GM12878 (cell line): ENCODE measurements around the gene FNDC3B. TPM values are rescaled to one million over a fixed set of nuclear protein-coding genes. Genes with fewer than 3 reads are reported as not detected.

ENCODE experiments used
- CBFB ChIP-seq: IDR thresholded peaks from 2 replicates; pipeline ENCODE4 v1.6.1; 2016; ENCODE audit warnings: antibody characterized with exemption, low read depth
- MTA2 ChIP-seq: fragments of 450-650 bp; IDR thresholded peaks from 2 replicates; pipeline ENCODE4 v1.6.1; 2016; ENCODE audit warnings: low read depth, mild to moderate bottlenecking, moderate library complexity
- NFXL1 ChIP-seq: fragments of 450-650 bp; IDR thresholded peaks from 2 replicates; pipeline ENCODE4 v1.6.1; 2017; ENCODE audit warnings: antibody characterized with exemption, mild to moderate bottlenecking, borderline replicate concordance
- SIN3A ChIP-seq: IDR thresholded peaks from 2 replicates; pipeline ENCODE4 v1.6.1; 2012; ENCODE audit warnings: low read depth, low read length, improper control_type of control experiment
- SMARCA5 ChIP-seq: fragments of 450-650 bp; IDR thresholded peaks from 2 replicates; pipeline ENCODE4 v1.6.1; 2017; ENCODE audit warnings: mild to moderate bottlenecking
- SREBF1 ChIP-seq: IDR thresholded peaks from 2 replicates; pipeline ENCODE4 v1.6.1; 2012; ENCODE audit warnings: mild to moderate bottlenecking, low read length
- ZNF384 ChIP-seq: IDR thresholded peaks from 2 replicates; pipeline ENCODE4 v1.6.1; 2012; ENCODE audit warnings: low read depth, mild to moderate bottlenecking, low read length, improper control_type of control experiment, borderline replicate concordance
- ZNF622 ChIP-seq: fragments of 450-650 bp; IDR thresholded peaks from 2 replicates; pipeline ENCODE4 v1.6.1; 2017; ENCODE audit warnings: mild to moderate bottlenecking, inconsistent platforms
- polyA plus RNA-seq, 11 experiments: library from polyadenylated mRNA; depleted of rRNA in 4 of 11; unstranded in 6 of 11; stranded (reverse) in 5 of 11; fragments of >200 nt; fragmentation: Nextera tagmentation in 4 of 11; fragmentation: Illumina TruSeq in 1 of 11; extraction: Ambion mirVana in 4 of 11; extraction: Trizol in 1 of 11; gene quantifications; 1 replicate in 1 of 11; 2 replicates in 10 of 11; pipeline versions ENCODE4 v1.2.1 to v1.2.3, GENCODE V29; 2011 to 2016; ENCODE audit warnings: inconsistent platforms in 2 of 11, missing spikeins in 2 of 11, low read depth in 1 of 11
- total RNA-seq, 4 experiments: library from RNA; depleted of rRNA in 3 of 4; stranded (reverse); fragments of >200 nt in 3 of 4; fragmentation: Illumina TruSeq in 1 of 4; extraction: Trizol in 1 of 4; gene quantifications; 2 replicates each; pipeline versions ENCODE4 v1.2.1 to v1.2.3, GENCODE V29; 2013 to 2021
- TF ChIP-seq, protein P1 (sequence below): fragments of 450-650 bp; IDR thresholded peaks from 2 replicates; pipeline ENCODE4 v1.6.1; 2016; ENCODE audit warnings: mild to moderate bottlenecking
- TF ChIP-seq, protein P2 (sequence below): IDR thresholded peaks from 2 replicates; pipeline ENCODE4 v1.6.1; 2012; ENCODE audit warnings: low read depth, low read length, improper control_type of control experiment
- TF ChIP-seq, protein P3 (sequence below): fragments of 450-650 bp; conservative IDR thresholded peaks from 2 replicates; pipeline ENCODE4 v1.6.1; 2017; ENCODE audit warnings: mild to moderate bottlenecking, moderate library complexity
- TF ChIP-seq, protein P4 (sequence below): IDR thresholded peaks from 2 replicates; pipeline ENCODE4 v1.6.1; 2011; ENCODE audit warnings: borderline replicate concordance, low read depth, mild to moderate bottlenecking, moderate library complexity, low read length; ENCODE audit not compliant: insufficient read depth, poor library complexity, severe bottlenecking

FNDC3B gene
- total and polyA plus RNA-seq, 10 of the 15 experiments (the other 5 are each of a cell fraction or from before 2014, with no cell fraction given), result 7.9 to 35.0 (median 18.5) TPM

DNA sequence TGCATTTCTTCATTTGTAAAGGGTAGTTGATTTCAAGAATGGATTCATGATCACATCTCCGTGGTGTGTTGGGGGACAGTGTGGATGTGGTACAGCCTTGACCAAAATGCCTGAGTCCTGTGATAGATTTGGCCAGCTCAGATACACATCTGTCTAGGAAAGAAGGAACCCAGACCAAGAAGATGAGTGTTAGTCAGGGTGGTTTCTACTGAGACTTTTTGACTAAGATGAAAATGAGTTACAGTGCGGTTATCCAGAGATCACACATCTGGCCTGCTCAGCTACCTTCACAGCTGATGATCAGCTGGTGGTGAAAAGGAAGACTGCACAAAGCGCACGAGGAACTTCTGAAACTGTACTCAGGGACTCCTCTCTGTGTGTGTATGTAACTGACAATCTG lies 68.0 kb downstream of the FNDC3B start (continued):
- TF ChIP-seq, protein P1, sequence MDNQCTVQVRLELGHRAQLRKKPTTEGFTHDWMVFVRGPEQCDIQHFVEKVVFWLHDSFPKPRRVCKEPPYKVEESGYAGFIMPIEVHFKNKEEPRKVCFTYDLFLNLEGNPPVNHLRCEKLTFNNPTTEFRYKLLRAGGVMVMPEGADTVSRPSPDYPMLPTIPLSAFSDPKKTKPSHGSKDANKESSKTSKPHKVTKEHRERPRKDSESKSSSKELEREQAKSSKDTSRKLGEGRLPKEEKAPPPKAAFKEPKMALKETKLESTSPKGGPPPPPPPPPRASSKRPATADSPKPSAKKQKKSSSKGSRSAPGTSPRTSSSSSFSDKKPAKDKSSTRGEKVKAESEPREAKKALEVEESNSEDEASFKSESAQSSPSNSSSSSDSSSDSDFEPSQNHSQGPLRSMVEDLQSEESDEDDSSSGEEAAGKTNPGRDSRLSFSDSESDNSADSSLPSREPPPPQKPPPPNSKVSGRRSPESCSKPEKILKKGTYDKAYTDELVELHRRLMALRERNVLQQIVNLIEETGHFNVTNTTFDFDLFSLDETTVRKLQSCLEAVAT, result no peak; the same call in 1 of the 2 replicates
- peak; percentile 81; the same call in 1 of the 2 replicates for TF ChIP-seq SMARCA5
- TF ChIP-seq CBFB, result no peak; the same call in 1 of the 2 replicates
- TF ChIP-seq, protein P2, sequence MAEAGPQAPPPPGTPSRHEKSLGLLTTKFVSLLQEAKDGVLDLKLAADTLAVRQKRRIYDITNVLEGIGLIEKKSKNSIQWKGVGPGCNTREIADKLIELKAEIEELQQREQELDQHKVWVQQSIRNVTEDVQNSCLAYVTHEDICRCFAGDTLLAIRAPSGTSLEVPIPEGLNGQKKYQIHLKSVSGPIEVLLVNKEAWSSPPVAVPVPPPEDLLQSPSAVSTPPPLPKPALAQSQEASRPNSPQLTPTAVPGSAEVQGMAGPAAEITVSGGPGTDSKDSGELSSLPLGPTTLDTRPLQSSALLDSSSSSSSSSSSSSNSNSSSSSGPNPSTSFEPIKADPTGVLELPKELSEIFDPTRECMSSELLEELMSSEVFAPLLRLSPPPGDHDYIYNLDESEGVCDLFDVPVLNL, result no peak
- TF ChIP-seq, protein P3, sequence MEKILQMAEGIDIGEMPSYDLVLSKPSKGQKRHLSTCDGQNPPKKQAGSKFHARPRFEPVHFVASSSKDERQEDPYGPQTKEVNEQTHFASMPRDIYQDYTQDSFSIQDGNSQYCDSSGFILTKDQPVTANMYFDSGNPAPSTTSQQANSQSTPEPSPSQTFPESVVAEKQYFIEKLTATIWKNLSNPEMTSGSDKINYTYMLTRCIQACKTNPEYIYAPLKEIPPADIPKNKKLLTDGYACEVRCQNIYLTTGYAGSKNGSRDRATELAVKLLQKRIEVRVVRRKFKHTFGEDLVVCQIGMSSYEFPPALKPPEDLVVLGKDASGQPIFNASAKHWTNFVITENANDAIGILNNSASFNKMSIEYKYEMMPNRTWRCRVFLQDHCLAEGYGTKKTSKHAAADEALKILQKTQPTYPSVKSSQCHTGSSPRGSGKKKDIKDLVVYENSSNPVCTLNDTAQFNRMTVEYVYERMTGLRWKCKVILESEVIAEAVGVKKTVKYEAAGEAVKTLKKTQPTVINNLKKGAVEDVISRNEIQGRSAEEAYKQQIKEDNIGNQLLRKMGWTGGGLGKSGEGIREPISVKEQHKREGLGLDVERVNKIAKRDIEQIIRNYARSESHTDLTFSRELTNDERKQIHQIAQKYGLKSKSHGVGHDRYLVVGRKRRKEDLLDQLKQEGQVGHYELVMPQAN, result peak; percentile 91
- TF ChIP-seq MTA2, result peak; percentile 85
- TF ChIP-seq ZNF384, result no peak
- TF ChIP-seq SREBF1, result no peak
- TF ChIP-seq, protein P4, sequence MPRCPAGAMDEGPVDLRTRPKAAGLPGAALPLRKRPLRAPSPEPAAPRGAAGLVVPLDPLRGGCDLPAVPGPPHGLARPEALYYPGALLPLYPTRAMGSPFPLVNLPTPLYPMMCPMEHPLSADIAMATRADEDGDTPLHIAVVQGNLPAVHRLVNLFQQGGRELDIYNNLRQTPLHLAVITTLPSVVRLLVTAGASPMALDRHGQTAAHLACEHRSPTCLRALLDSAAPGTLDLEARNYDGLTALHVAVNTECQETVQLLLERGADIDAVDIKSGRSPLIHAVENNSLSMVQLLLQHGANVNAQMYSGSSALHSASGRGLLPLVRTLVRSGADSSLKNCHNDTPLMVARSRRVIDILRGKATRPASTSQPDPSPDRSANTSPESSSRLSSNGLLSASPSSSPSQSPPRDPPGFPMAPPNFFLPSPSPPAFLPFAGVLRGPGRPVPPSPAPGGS, result peak; percentile 56
- no peak for TF ChIP-seq ZNF622
- TF ChIP-seq SIN3A, result peak; percentile 95
- TF ChIP-seq NFXL1, result no peak
- TF ChIP-seq, all 136 proteins: peak for 67
